Coronary artery (tissue), 2 donors: ENCODE results near the gene NTM.
A peak's percentile ranks its signal among the peaks of the same experiment; 100 is the strongest.

Experiments used
- DNase-seq: peaks from one replicate; pipeline ENCODE4 v3.0.0-alpha.2; 2017; ENCODE audit warnings: low spot score
- H3K27ac ChIP-seq, 2 donors: fragments of 200-600 bp; sonication (generic); one replicate each; pipeline ENCODE4 v1.5.1; 2016 to 2019
- H3K4me3 ChIP-seq: fragments of 200-600 bp; sonication (generic); 2 replicates; pipeline ENCODE4 v1.5.1; 2016; ENCODE audit warnings: mild to moderate bottlenecking, moderate library complexity
- TF ChIP-seq, protein P1 (sequence below): fragments of 200-600 bp; sonication (generic); IDR thresholded peaks from one replicate; pipeline ENCODE4 v1.5.1; 2019; ENCODE audit warnings: antibody characterized with exemption

The NTM gene

DNA sequence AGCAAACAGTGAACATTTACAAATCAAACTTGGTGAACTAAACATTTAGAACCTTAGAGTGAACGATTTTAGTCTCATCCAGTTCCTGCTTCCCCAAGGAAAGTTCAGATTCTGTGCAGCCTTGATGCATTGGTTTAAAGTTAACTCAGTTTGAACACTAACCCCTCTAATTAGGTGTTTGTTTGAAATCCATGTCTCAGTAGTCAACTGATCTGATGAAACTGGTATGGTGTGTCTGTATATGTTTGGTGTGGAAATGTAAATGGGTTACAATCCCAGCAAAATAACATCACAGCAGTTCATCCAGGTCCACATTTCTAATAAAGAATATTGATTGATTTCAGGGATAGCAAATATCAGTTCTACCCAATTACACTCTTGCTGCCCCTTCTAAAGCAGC is 532.0 kb downstream of the NTM start:
- Histone ChIP-seq H3K27ac (no peak overlapping the region), H3K4me3 (no peak overlapping the region)
- TF ChIP-seq, protein P1, sequence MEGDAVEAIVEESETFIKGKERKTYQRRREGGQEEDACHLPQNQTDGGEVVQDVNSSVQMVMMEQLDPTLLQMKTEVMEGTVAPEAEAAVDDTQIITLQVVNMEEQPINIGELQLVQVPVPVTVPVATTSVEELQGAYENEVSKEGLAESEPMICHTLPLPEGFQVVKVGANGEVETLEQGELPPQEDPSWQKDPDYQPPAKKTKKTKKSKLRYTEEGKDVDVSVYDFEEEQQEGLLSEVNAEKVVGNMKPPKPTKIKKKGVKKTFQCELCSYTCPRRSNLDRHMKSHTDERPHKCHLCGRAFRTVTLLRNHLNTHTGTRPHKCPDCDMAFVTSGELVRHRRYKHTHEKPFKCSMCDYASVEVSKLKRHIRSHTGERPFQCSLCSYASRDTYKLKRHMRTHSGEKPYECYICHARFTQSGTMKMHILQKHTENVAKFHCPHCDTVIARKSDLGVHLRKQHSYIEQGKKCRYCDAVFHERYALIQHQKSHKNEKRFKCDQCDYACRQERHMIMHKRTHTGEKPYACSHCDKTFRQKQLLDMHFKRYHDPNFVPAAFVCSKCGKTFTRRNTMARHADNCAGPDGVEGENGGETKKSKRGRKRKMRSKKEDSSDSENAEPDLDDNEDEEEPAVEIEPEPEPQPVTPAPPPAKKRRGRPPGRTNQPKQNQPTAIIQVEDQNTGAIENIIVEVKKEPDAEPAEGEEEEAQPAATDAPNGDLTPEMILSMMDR, result no peak
- DNase-seq, result no peak

GRCh38 chr11:131903074-131903473 is 532.7 kb downstream of the NTM start:
- Histone ChIP-seq H3K27ac (no peak overlapping the region), H3K4me3 (no peak overlapping the region)
- TF ChIP-seq, protein P1, result no peak
- no peak for DNase-seq

- Histone ChIP-seq H3K27ac (no peak overlapping the region), H3K4me3 (no peak overlapping the region)
- no peak for DNase-seq
- TF ChIP-seq, protein P1, result no peak
Measured at GRCh38 chr11:131904756-131905155, 534.3 kb downstream of the NTM start.

DNA sequence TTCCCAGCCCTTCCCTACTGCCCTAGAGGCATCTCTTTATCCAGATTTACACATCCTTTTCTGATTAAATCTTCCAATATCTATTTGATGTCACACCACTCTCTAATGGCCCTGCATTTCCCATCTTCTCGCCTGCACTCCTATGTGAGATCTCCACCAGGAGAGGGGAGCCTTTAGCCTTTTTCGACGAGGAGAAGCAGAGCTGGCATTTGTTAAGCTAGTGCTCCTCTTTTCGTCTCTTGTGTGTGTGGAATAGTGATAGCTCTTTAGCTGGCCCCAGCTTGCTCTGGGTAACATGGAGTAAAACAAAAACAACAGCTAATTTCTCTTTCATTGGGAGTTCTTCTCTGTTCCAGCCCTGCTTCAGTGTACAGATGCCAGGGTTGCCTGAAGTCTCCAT is 536.5 kb downstream of the NTM start:
- DNase-seq, result no peak

DNA sequence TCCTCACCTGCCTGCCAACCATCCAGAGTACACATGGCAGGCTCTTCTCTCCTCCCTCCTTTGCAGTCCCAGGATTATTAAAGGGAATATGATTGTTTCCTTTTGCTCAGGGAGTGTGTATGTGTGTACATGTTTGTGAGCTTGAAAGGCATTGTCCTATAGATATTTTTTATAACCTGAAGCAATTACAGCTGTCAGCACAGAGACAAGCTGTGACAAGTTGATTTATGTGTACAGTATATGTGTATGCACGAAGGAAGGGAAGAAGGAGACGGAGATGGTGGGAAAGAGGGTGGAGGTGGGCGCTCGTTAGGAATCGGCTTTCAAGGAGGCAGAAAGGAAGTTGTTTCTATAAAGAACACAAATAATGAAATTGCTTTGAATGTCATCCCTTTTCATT is 537.0 kb downstream of the NTM start:
- DNase-seq, result no peak
- no peak overlapping the region for H3K4me3 ChIP-seq
- H3K27ac ChIP-seq, result no peak overlapping the region
- TF ChIP-seq, protein P1, result no peak

More for the DNA sequence above, 536.5 kb downstream of the NTM start:
- TF ChIP-seq, protein P1, result no peak
- H3K27ac ChIP-seq, result no peak overlapping the region
- no peak overlapping the region for H3K4me3 ChIP-seq

DNA sequence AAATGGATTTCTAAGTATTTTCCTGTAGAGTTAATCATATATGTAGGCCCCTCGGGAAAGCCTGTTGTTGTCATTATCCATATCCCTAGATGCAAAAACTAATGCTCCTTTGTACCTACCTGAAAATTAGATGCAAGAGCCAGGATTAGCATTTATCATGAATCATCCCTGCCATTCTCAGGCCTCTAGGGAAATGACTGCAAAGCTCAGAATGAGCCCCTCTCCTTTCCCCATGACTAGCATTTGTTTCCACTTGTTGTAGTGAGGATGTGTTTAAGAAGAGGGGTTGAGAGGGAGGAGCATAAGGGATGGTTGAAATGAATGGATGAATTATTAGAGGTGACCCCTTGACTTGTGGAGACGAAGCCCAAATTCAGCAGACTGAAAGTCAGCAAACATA is 537.9 kb downstream of the NTM start:
- no peak for DNase-seq
- TF ChIP-seq, protein P1, result no peak
- Histone ChIP-seq H3K27ac (no peak overlapping the region), H3K4me3 (no peak overlapping the region)

DNA sequence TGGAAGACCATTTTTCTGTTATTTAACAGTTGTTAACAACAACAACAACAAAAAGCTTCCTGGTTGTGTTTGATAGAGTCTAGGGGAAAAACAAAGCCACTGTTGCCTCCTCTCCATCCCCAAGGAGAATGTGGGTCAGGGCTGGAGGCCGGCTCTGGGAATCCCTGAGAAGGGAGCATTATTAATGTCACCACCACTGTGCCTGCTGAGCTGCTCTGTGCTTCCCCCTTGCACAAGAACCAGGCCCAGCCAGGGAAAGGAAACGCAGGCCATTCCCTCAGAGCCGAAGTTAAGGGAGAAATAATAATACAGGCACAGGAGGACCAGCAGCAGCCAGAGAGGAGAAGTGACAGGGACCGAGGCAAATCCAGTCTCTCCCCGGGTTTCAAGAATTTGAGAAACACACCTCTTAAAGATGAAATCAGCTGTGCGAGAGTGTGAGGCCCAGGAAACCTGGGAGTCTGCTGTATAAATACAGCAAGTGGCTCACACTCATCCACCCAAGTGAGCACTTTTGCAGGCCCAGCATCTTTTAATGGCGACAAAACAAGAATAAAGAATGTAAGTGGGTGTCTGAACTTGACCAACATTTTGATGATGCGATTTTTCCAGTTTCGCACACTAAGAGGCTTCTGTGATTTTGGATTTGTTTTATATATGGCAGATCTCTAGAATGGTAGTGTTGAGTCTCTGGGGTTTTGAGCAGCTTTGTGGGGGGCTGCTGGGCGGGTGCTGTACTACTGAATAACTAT is 539.2 kb downstream of the NTM start:
- no peak overlapping the region for H3K27ac ChIP-seq
- DNase-seq, result no peak
- peak overlapping the region; percentile 66 for H3K4me3 ChIP-seq
- TF ChIP-seq, protein P1, result no peak
